K562 treated with DMSO at 1 percent for 24 hours (cell line): ENCODE measurements around the gene TMCO4. TPM values are rescaled to one million over a fixed set of nuclear protein-coding genes. Genes with fewer than 3 reads are reported as not detected.

ENCODE experiments used
- total RNA-seq: library from RNA; unstranded; fragments of 300-600 nt; gene quantifications from 2 replicates; pipeline ENCODE4 v1.2.3, GENCODE V29; 2022; ENCODE audit warnings: low read depth; ENCODE audit not compliant: insufficient read depth

The TMCO4 gene
- total RNA-seq = 5.2 and 5.4 TPM in 2 replicates

DNA sequence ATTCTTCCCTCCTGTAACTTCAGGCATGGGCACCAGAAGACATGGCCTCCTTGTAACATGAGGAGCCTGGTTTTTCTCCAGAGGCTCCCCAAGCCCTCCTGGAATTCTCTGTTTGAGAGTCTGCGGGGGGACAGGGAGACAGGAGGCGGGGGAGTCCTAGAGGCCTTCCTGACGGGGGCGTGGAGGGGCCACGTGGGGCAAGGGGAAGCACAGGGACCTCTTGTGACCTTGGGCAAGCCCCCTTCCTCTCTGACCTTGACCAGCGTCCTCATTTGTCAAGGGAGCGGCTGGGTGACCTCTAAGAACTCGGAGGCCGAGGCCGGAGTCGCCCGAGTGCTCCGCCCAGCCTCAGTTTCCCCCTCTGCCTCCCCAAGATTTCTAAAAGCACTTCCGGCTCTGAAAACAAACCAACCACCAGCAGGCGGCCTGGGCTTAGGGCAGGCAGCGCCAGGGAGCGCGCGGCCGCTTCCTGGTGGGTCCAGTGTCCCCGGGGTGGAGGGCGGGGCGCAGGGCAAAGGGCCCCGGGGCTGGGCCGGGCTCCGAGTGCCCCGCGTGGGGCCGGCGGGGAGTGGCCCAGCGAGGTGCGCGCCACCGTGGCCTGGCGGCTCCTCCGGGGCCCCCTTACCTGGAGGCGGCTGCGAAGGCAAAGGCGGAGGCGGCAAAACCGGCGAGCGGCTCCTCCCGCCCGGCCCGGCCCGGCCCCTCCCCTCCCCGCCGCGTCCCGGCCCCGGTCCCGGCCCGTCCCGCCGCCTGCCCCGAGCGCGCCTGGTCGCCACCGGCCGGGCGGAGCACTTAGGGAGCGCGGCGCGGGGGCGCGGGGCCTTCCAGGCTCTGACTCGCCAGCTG lies at the start of gene TMCO4:
Gene TMCO4, minus strand, starts transcription at position 687 of the 846 bp plus-strand sequence. CDS start 19,158 bp downstream, outside the sequence.

DNA sequence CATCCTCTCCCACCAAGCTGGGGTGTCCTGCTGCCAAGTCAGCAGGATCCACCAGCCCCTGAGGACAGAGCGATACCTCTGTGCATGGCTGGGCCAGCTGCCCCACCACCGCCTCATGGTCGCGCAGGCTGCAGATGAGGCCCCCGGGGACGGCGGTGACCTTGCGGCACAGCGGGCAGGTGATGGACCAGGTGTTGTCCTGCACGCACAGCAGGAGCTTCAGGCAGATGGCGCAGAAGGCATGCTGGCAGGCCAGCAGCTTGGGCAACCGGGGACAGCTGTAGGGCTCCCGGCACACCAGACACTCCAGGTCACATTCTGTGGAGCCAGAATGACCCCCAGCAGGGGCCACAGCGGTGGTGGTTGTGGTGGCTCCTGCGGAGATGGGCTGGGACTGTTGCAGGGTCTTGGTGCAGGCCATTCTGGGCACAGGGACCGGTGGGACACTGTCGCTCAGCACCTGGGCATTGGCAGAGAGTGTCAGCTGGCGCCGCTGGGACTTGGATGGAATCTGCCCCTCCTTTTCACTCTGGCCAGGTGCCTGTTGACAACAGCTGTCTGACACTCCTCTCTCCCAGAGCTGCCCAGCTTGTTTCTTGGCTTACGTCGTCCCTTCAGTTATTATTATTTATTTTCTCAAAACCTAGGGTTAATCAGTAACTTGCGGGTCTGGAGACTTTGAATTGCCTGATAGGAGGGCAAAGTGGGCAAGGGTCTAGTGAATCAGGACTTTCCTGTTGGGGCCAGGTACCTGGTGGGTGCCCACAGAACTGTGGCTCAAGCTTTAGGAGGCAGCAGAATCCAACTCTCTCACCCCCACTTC lies 15.2 kb upstream of the TMCO4 start, which contains the start of gene RNF186:
Gene RNF186, minus strand, starts transcription at position 603 of the 823 bp plus-strand sequence. Its CDS starts 182 bp downstream, at position 421.

DNA sequence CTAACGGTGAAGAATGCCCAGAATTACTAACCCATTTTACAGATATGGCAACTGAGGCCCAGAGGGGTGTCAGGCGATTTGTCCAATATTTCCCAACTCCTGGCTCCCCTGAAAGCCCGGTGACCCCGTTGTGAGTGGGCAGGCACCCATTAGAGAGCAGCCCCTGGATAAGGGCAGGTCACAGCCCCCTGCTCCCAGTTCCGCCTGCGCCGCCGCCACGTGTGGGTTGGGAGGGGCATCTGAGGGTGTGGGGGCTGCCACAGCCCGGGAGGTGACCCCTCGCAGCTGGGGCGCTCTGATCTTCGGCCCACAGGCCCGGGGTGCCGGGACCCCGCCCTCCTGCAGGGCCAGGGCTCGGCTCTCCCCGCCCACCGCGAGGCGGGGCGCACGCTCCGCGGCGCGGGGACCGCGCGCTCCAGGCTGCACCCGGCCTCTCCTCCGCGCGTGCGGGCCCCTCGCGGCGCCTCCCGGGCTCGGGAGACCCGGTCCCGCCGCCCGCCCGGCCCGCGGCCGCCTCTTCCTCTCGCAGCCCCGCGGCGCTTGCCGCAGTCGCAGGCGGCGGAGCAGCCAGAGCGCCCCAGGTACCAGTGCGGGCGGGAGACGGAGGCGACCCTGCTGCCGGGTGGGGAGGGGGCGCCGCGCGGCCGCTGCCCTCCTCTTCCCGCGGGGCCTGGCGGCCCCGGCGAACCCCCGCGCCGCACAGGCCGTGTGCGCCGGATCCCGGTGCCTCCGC lies 135.1 kb downstream of the TMCO4 start, which contains the start of gene HTR6:
Gene HTR6, plus strand, starts transcription at position 423 of the 733 bp plus-strand sequence. CDS start 879 bp downstream, outside the sequence.

DNA sequence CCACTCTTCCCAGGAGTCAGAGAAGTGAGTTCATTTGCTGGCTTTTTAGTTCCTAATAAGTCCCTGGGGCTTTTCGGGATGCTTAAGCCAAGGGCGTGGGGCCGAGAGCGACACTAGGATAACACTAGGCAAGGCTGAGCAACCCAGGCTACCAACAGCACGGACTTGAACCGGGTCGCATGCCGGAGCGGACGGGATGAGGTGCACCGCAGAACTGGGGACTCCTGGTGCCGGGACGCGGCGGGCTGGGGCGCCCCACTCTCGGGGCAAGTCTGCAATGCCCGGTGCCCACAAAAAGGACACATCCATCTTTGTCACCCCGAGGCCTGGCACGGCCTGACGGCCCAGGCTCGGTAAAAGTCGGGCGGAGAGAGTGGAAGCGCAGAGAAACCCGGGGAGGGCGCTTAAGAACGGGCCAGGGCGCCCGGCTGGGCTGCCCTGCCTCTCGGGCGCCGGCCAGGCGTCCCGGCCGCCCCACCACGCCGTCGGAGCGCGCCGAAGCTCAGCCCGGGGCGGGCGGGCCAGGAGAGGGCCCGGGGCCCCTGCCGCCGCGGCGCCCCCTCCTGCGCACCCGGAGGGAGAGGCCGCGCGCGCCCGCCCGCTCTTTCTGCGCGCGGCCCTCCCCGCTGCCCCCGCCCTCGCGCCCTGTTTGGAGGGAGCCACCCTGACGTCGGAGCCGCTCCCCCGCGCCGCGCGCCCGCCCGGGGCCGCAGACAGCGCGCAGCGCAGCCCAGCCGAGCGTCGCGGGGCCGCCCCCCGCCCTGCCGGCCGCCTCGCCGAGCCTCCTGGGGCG lies 155.9 kb downstream of the TMCO4 start, which contains the start of gene NBL1:
Gene NBL1, plus strand, starts transcription at position 710 of the 793 bp plus-strand sequence. CDS start 10,720 bp downstream, outside the sequence.

Other genes with a start within 250 kb of the TMCO4 start
- gene NBL1, start 155.6 kb downstream of the TMCO4 start, total RNA-seq = 1.3 and 1.4 TPM in 2 replicates
- gene HTR6, start 135.0 kb downstream of the TMCO4 start, total RNA-seq = not detected in 2 replicates
- not detected in 2 replicates for gene RNF186, start 15.4 kb upstream of the TMCO4 start, total RNA-seq
- gene OTUD3, start 82.5 kb upstream of the TMCO4 start, total RNA-seq = 2.6 and 3.5 TPM in 2 replicates
- gene PLA2G2E, start 123.7 kb upstream of the TMCO4 start, total RNA-seq = not detected in 2 replicates
- gene PLA2G2A, start 179.7 kb upstream of the TMCO4 start, total RNA-seq = not detected in 2 replicates